Measurements from ENCODE around the gene BCLAF3. TPM values are rescaled to one million over a fixed set of nuclear protein-coding genes. Genes with fewer than 3 reads are reported as not detected.

BCLAF3 gene
- total and polyA plus RNA-seq, 2 donors (not counting 3 experiments of a cell fraction or from before 2014, with no cell fraction given) = 5.0 to 5.1 TPM

DNA sequence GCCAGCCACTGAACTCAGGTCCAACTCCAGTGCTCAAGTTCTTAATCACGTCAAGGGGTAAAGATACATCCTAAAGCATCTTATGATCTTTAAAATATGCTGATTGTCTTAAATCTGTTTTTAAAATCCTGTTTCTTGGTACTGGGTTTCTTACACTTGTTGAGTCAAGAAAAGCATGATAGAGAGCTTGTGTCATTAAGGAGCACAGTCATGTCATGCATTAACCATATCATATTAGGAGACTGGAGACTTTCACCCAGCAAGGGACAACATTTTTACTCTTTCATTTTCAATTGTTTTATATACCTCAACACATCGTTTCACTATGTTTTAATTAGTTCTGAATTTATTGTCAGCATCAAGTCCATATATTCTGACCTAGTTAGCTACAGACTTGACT lies 41.5 kb downstream of the BCLAF3 start:
- ChIA-PET POLR2A (no interaction called here), CTCF (no interaction called here)
- no TSS peak for BruUV-seq (replicated peaks)
- no peak overlapping the region for H3K4me3 ChIP-seq (replicated peaks in 1 of 3; ENCODE audit: insufficient read depth in 1 of 3, low read depth in 1 of 3, low read length in 3 of 3)
- H4K20me1 ChIP-seq (replicated peaks; ENCODE audit: control insufficient read depth, extremely low read depth, insufficient read depth, low read length) = no peaks in the 10 kb centered on the region
- no peaks in the 10 kb centered on the region for H3K36me3 ChIP-seq (ENCODE audit: control insufficient read depth in 2 of 2, extremely low read depth in 1 of 2, insufficient read depth in 2 of 2, low read length in 2 of 2)
- no peaks in the 10 kb centered on the region for H3K79me2 ChIP-seq (ENCODE audit: control insufficient read depth, insufficient read depth, low read length)
- no peak overlapping the region for H3K4me2 ChIP-seq (ENCODE audit: insufficient read depth, low read length)
- H3K9ac ChIP-seq (replicated peaks; ENCODE audit: extremely low read depth, insufficient read depth, low read length) = no peak overlapping the region
- H3K4me1 ChIP-seq (ENCODE audit: control insufficient read depth, extremely low read depth, insufficient read depth, low read length) = no peaks in the 10 kb centered on the region
- H2AFZ ChIP-seq (ENCODE audit: low read depth, low read length) = no peak overlapping the region
- no peaks in the 10 kb centered on the region for H3K9me1 ChIP-seq (replicated peaks; ENCODE audit: control insufficient read depth, extremely low read depth, insufficient read depth, low read length)
- intact Hi-C loops (cut with micrococcal nuclease) (no loop called here), dilution Hi-C loops (cut with MboI; ENCODE audit: extremely low pct_ligation_motif_present, low sequenced_read_pairs) (no loop called here)
- no peaks in the 10 kb centered on the region for H3K9me3 ChIP-seq (replicated peaks; ENCODE audit: control insufficient read depth, insufficient read depth, low read length)
- H3K27ac ChIP-seq (ENCODE audit: insufficient read depth, low read depth, low read length) = no peak overlapping the region
- no peak for FAIRE-seq
- no peak for DNase-seq (ENCODE audit: low read depth, low spot score)
- TF ChIP-seq EZH2 (IDR thresholded peaks at IDR 0.05; ENCODE audit: borderline replicate concordance, low read depth, low read length, severe bottlenecking) = no peak
- no peak for TF ChIP-seq GATA2 (IDR thresholded peaks at IDR 0.05; ENCODE audit: insufficient read depth, insufficient read length, low read depth, low read length)
- TF ChIP-seq, protein P1, sequence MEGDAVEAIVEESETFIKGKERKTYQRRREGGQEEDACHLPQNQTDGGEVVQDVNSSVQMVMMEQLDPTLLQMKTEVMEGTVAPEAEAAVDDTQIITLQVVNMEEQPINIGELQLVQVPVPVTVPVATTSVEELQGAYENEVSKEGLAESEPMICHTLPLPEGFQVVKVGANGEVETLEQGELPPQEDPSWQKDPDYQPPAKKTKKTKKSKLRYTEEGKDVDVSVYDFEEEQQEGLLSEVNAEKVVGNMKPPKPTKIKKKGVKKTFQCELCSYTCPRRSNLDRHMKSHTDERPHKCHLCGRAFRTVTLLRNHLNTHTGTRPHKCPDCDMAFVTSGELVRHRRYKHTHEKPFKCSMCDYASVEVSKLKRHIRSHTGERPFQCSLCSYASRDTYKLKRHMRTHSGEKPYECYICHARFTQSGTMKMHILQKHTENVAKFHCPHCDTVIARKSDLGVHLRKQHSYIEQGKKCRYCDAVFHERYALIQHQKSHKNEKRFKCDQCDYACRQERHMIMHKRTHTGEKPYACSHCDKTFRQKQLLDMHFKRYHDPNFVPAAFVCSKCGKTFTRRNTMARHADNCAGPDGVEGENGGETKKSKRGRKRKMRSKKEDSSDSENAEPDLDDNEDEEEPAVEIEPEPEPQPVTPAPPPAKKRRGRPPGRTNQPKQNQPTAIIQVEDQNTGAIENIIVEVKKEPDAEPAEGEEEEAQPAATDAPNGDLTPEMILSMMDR (IDR thresholded peaks at IDR 0.05; ENCODE audit: extremely low read depth in 1 of 2, insufficient read depth in 1 of 2, low read depth in 1 of 2, low read length in 2 of 2) = no peak
- TF ChIP-seq POLR2AphosphoS5 (IDR thresholded peaks at IDR 0.05; ENCODE audit: insufficient read depth, low read depth, low read length) = no peak
- TF ChIP-seq MAX (IDR thresholded peaks at IDR 0.05; ENCODE audit: insufficient read depth, insufficient read length) = no peak
- no peak for TF ChIP-seq POLR2A (IDR thresholded peaks at IDR 0.05; ENCODE audit: low read depth, low read length)
- TF ChIP-seq FOS (IDR thresholded peaks at IDR 0.05; ENCODE audit: borderline replicate concordance, insufficient read depth, low read length) = no peak
- no peaks in the 10 kb centered on the region for H3K27me3 ChIP-seq (ENCODE audit: control insufficient read depth in 2 of 2, insufficient read depth in 2 of 2, low read length in 2 of 2)
